NCI-H128 (cell line): Measurements from ENCODE around the gene NRP2.

Experiments used
- DNase-seq: peaks from one replicate; lab custom pipeline; 2025; ENCODE audit not compliant: unreplicated experiment; lab: John Stamatoyannopoulos, UW

The NRP2 gene

GRCh38 chr2:205686783-205687640 is 4.7 kb downstream of the NRP2 start:
- DNase-seq: no peak

GRCh38 chr2:205687641-205687956 is 5.3 kb downstream of the NRP2 start:
- DNase-seq: no peak

GRCh38 chr2:205688417-205689200 is 6.3 kb downstream of the NRP2 start:
- no peak for DNase-seq

GRCh38 chr2:205689820-205690219 is 7.5 kb downstream of the NRP2 start:
- no peak for DNase-seq

GRCh38 chr2:205692104-205692503 is 9.8 kb downstream of the NRP2 start:
- no peak for DNase-seq

- no peak for DNase-seq
Measured at GRCh38 chr2:205694256-205694655, 12.0 kb downstream of the NRP2 start.

- DNase-seq: no peak
Measured at GRCh38 chr2:205695460-205695991, 13.2 kb downstream of the NRP2 start.

GRCh38 chr2:205696331-205696926 is 14.1 kb downstream of the NRP2 start:
- DNase-seq: no peak

GRCh38 chr2:205696927-205697441 is 14.7 kb downstream of the NRP2 start:
- DNase-seq: no peak

GRCh38 chr2:205698286-205699268 is 16.3 kb downstream of the NRP2 start:
- DNase-seq: no peak

GRCh38 chr2:205699515-205700289 is 17.4 kb downstream of the NRP2 start:
- no peak for DNase-seq

GRCh38 chr2:205700331-205701132 is 18.2 kb downstream of the NRP2 start:
- no peak for DNase-seq

- DNase-seq: no peak
Measured at GRCh38 chr2:205701509-205701908, 19.2 kb downstream of the NRP2 start.

GRCh38 chr2:205702576-205702975 is 20.3 kb downstream of the NRP2 start:
- DNase-seq: no peak

- DNase-seq: no peak
Measured at GRCh38 chr2:205703471-205704126, 21.3 kb downstream of the NRP2 start.

- no peak for DNase-seq
Measured at GRCh38 chr2:205704127-205704741, 21.9 kb downstream of the NRP2 start.

- DNase-seq: no peak
Measured at GRCh38 chr2:205705511-205706349, 23.4 kb downstream of the NRP2 start.
